ENCODE results near the gene TNFRSF6B. TPM values are rescaled to one million over a fixed set of nuclear protein-coding genes. Genes with fewer than 3 reads are reported as not detected.
A peak's percentile ranks its signal among the peaks of the same experiment; 100 is the strongest.

TNFRSF6B gene
- total RNA-seq, 1 donor, result 2.9 TPM

- H3K4me2 ChIP-seq (ENCODE audit: insufficient read depth, low read length), result peak within 1 kb of the TSS; percentile 89
- H3K4me1 ChIP-seq (ENCODE audit: insufficient read depth, low read length), result peaks cover 9% of the 10 kb centered on the region
- H3K27me3 ChIP-seq (ENCODE audit: insufficient read depth, low read length), result no peaks in the 10 kb centered on the region
- H4K20me1 ChIP-seq (ENCODE audit: insufficient read depth, low read length), result peaks cover 12% of the 10 kb centered on the region
- H3K9me3 ChIP-seq (ENCODE audit: low read depth, low read length), result no peaks in the 10 kb centered on the region
- no peak within 1 kb of the TSS for H2AFZ ChIP-seq (ENCODE audit: low read length)
- peak within 1 kb of the TSS; percentile 54 for H3K27ac ChIP-seq (ENCODE audit: low read depth, low read length)
- peak; percentile 100 for DNase-seq (ENCODE audit: insufficient read length, low spot score, missing footprints)
- no peak for TF ChIP-seq CTCF (IDR thresholded peaks at IDR 0.05; ENCODE audit: extremely low read depth, low read depth, low read length)
- peak within 1 kb of the TSS; percentile 77 for H3K4me3 ChIP-seq (ENCODE audit: insufficient read depth, low read length)
- peaks cover 26% of the 10 kb centered on the region for H3K36me3 ChIP-seq (ENCODE audit: insufficient read depth, low read length)
- peaks cover 4% of the 10 kb centered on the region for H3K79me2 ChIP-seq (ENCODE audit: insufficient read depth, low read length)
Measured at GRCh38 chr20:63739130-63740069, 42.9 kb downstream of the TNFRSF6B start, which contains the start of gene SLC2A4RG. SLC2A4RG (plus strand) TSS chr20:63739776; CDS start chr20:63739913, 137 bp downstream.

- peak; percentile 98 for DNase-seq (ENCODE audit: insufficient read length, low spot score, missing footprints)
- peak overlapping the region; percentile 54 for H3K27ac ChIP-seq (ENCODE audit: low read depth, low read length)
Measured at GRCh38 chr20:63740070-63740626, 43.7 kb downstream of the TNFRSF6B start.

GRCh38 chr20:63740627-63741353, 44.3 kb downstream of the TNFRSF6B start:
- Histone ChIP-seq H3K4me3 (ENCODE audit: insufficient read depth, low read length) (peak overlapping the region; percentile 77), H3K27me3 (ENCODE audit: insufficient read depth, low read length) (no peaks in the 10 kb centered on the region), H3K36me3 (ENCODE audit: insufficient read depth, low read length) (peaks cover 26% of the 10 kb centered on the region), H4K20me1 (ENCODE audit: insufficient read depth, low read length) (peaks cover 9% of the 10 kb centered on the region), H3K9me3 (ENCODE audit: low read depth, low read length) (no peaks in the 10 kb centered on the region), H3K27ac (ENCODE audit: low read depth, low read length) (peak overlapping the region; percentile 54), H3K4me2 (ENCODE audit: insufficient read depth, low read length) (peak overlapping the region; percentile 89), H2AFZ (ENCODE audit: low read length) (peak overlapping the region; percentile 82), H3K4me1 (ENCODE audit: insufficient read depth, low read length) (peaks cover 9% of the 10 kb centered on the region), H3K79me2 (ENCODE audit: insufficient read depth, low read length) (peaks cover 4% of the 10 kb centered on the region)
- no peak for TF ChIP-seq CTCF (IDR thresholded peaks at IDR 0.05; ENCODE audit: extremely low read depth, low read depth, low read length)
- peak; percentile 100 for DNase-seq (ENCODE audit: insufficient read length, low spot score, missing footprints)

More at GRCh38 chr20:63740070-63740626, 43.7 kb downstream of the TNFRSF6B start:
- TF ChIP-seq CTCF (IDR thresholded peaks at IDR 0.05; ENCODE audit: extremely low read depth, low read depth, low read length), result no peak
- Histone ChIP-seq H3K4me2 (ENCODE audit: insufficient read depth, low read length) (peak overlapping the region; percentile 89), H2AFZ (ENCODE audit: low read length) (no peak overlapping the region), H3K36me3 (ENCODE audit: insufficient read depth, low read length) (peaks cover 26% of the 10 kb centered on the region), H3K4me1 (ENCODE audit: insufficient read depth, low read length) (peaks cover 9% of the 10 kb centered on the region), H3K4me3 (ENCODE audit: insufficient read depth, low read length) (peak overlapping the region; percentile 77), H4K20me1 (ENCODE audit: insufficient read depth, low read length) (peaks cover 9% of the 10 kb centered on the region), H3K9me3 (ENCODE audit: low read depth, low read length) (no peaks in the 10 kb centered on the region), H3K27me3 (ENCODE audit: insufficient read depth, low read length) (no peaks in the 10 kb centered on the region), H3K79me2 (ENCODE audit: insufficient read depth, low read length) (peaks cover 4% of the 10 kb centered on the region)
